GM12878 (cell line): ENCODE measurements around the gene RAD51B. TPM values are rescaled to one million over a fixed set of nuclear protein-coding genes. Genes with fewer than 3 reads are reported as not detected.

Experiments
- ATAC-seq: fragments of 200-7000 bp; cut with Tn5 transposase; 3 replicates; pipeline ENCODE4 v1.9.1; 2020; ENCODE audit warnings: mild to moderate bottlenecking, moderate library complexity
- BruUV-seq: library from RNA; stranded (reverse); fragments of 400-500 nt; replicated peaks from 2 replicates; lab custom pipeline; 2021; lab: Mats Ljungman, UMichigan
- CTCF ChIA-PET: fragments of 300-600 bp; sonication (Branson Sonifier 250); formaldehyde crosslinking; extraction: SDS; loops from one replicate; lab custom pipeline; 2021; ENCODE audit warnings: inconsistent platforms; lab: Yijun Ruan, JAX
- POLR2A ChIA-PET: fragments of 350-600 bp; formaldehyde crosslinking; extraction: SDS; loops from one replicate; lab custom pipeline; 2021; ENCODE audit warnings: inconsistent platforms; lab: Charles Lee
- RAD21 ChIA-PET: fragments of 300-600 bp; sonication (Branson Sonifier 250); formaldehyde crosslinking; loops from one replicate; lab custom pipeline; 2023; ENCODE audit warnings: antibody characterized with exemption; ENCODE audit not compliant: unreplicated experiment; lab: Charles Lee
- SMC1A ChIA-PET: fragments of 300-600 bp; sonication (Branson Sonifier 250); formaldehyde crosslinking; loops from one replicate; lab custom pipeline; 2023; ENCODE audit not compliant: unreplicated experiment, uncharacterized antibody; lab: Charles Lee
- DNase-seq: peaks from one replicate; pipeline ENCODE4 v3.0.0-alpha.2; 2011; ENCODE audit warnings: low read depth, low spot score
- FAIRE-seq: peaks from 3 replicates; lab custom pipeline; 2011; peaks lifted over from hg19 to GRCh38; lab: Jason Lieb, UNC
- H2AFZ ChIP-seq: 2 replicates; pipeline ENCODE4 v1.6.0; 2011; ENCODE audit warnings: low read depth, low read length, control low read depth; ENCODE audit not compliant: control insufficient read depth
- H3K27ac ChIP-seq: 2 replicates; pipeline ENCODE4 v1.5.1; 2011; ENCODE audit warnings: control low read depth; ENCODE audit not compliant: control insufficient read depth, insufficient read depth
- H3K27me3 ChIP-seq, 2 experiments: replicated peaks in 1 of 2; 2 replicates each; pipeline versions ENCODE4 v1.6.0 to v1.6.1; 2011; ENCODE audit warnings: low read length in 1 of 2; ENCODE audit not compliant: control insufficient read depth in 2 of 2, insufficient read depth in 2 of 2
- H3K36me3 ChIP-seq, 2 experiments: 2 replicates each; pipeline ENCODE4 v1.5.1; 2011; ENCODE audit warnings: low read length in 1 of 2; ENCODE audit not compliant: control insufficient read depth in 2 of 2, insufficient read depth in 2 of 2
- H3K4me1 ChIP-seq: 2 replicates; pipeline ENCODE4 v1.6.1; 2011; ENCODE audit warnings: mild to moderate bottlenecking, low read length, moderate library complexity, mixed read lengths; ENCODE audit not compliant: control insufficient read depth, insufficient read depth
- H3K4me2 ChIP-seq: 2 replicates; pipeline ENCODE4 v1.6.0; 2011; ENCODE audit warnings: control low read depth; ENCODE audit not compliant: control insufficient read depth, insufficient read depth
- H3K4me3 ChIP-seq: fragments of 200-600 bp; sonication (generic); 2 replicates; pipeline ENCODE4 v1.5.1; 2016
- H3K79me2 ChIP-seq: 2 replicates; pipeline ENCODE4 v1.6.0; 2011; ENCODE audit warnings: low read length; ENCODE audit not compliant: control insufficient read depth, insufficient read depth
- H3K9ac ChIP-seq: 2 replicates; pipeline ENCODE4 v1.8.0; 2011; ENCODE audit warnings: low read length, control low read depth, mixed read lengths; ENCODE audit not compliant: control insufficient read depth, insufficient read depth
- H3K9me3 ChIP-seq: replicated peaks from 3 replicates; pipeline ENCODE4 v1.5.1; 2011; ENCODE audit warnings: mild to moderate bottlenecking, low read length; ENCODE audit not compliant: control insufficient read depth, insufficient read depth
- H4K20me1 ChIP-seq: 2 replicates; pipeline ENCODE4 v1.6.0; 2011; ENCODE audit not compliant: control insufficient read depth, insufficient read depth
- BHLHE40 ChIP-seq, 2 experiments: fragments of 450-650 bp in 1 of 2; IDR thresholded peaks; 2 replicates each; pipeline ENCODE4 v1.6.1; 2011 to 2017; ENCODE audit warnings: low read depth in 2 of 2, borderline replicate concordance in 1 of 2, improper control_type of control experiment in 1 of 2, low read length in 1 of 2, mild to moderate bottlenecking in 1 of 2
- BMI1 ChIP-seq: fragments of 450-650 bp; IDR thresholded peaks from 2 replicates; pipeline ENCODE4 v1.6.1; 2016; ENCODE audit warnings: mild to moderate bottlenecking, moderate library complexity, borderline replicate concordance
- CHD1 ChIP-seq: IDR thresholded peaks from 2 replicates; pipeline ENCODE4 v1.6.1; 2012; ENCODE audit warnings: low read depth, low read length, improper control_type of control experiment
- HDAC6 ChIP-seq: fragments of 200-600 bp; sonication (generic); IDR thresholded peaks from one replicate; pipeline ENCODE4 v1.8.0; 2017; ENCODE audit warnings: antibody characterized with exemption; ENCODE audit not compliant: unreplicated experiment
- POLR2A ChIP-seq: IDR thresholded peaks from 2 replicates; pipeline ENCODE4 v1.6.1; 2011; ENCODE audit warnings: low read depth, mild to moderate bottlenecking, low read length
- RAD21 ChIP-seq: IDR thresholded peaks from 2 replicates; pipeline ENCODE4 v1.6.1; 2011; ENCODE audit warnings: mild to moderate bottlenecking, low read depth, low read length, moderate library complexity; ENCODE audit not compliant: insufficient read depth
- SIX5 ChIP-seq: IDR thresholded peaks from 2 replicates; pipeline ENCODE4 v1.6.1; 2011; ENCODE audit warnings: mild to moderate bottlenecking, low read depth, low read length, moderate library complexity; ENCODE audit not compliant: severe bottlenecking
- ZNF217 ChIP-seq: fragments of 450-650 bp; IDR thresholded peaks from 2 replicates; pipeline ENCODE4 v1.6.1; 2017; ENCODE audit warnings: antibody characterized with exemption, mild to moderate bottlenecking
- WGBS: methylation state at CpG from one replicate; pipeline ENCODE4 v1.1.6; 2016; ENCODE audit warnings: low lambda C conversion rate; ENCODE audit not compliant: insufficient replicate concordance, insufficient coverage; ENCODE audit errors: missing lambda C conversion rate; 5-methylcytosine and 5-hydroxymethylcytosine counted together
- in situ Hi-C: fragments of 300-500 bp; cut with MboI; formaldehyde crosslinking; loops from 9 replicates; pipeline ENCODE4 v1.14.3; 2018; ENCODE audit warnings: mixed read lengths
- intact Hi-C: fragments of 100-400 bp; cut with micrococcal nuclease; formaldehyde crosslinking; loops from one replicate; pipeline ENCODE4 v1.14.2; 2022; ENCODE audit not compliant: unreplicated experiment
- polyA plus RNA-seq, 11 experiments: library from polyadenylated mRNA; depleted of rRNA in 4 of 11; unstranded in 6 of 11; stranded (reverse) in 5 of 11; fragments of >200 nt; fragmentation: Nextera tagmentation in 4 of 11; fragmentation: Illumina TruSeq in 1 of 11; extraction: Ambion mirVana in 4 of 11; extraction: Trizol in 1 of 11; gene quantifications; 1 replicate in 1 of 11; 2 replicates in 10 of 11; pipeline versions ENCODE4 v1.2.1 to v1.2.3, GENCODE V29; 2011 to 2016; ENCODE audit warnings: inconsistent platforms in 2 of 11, missing spikeins in 2 of 11, low read depth in 1 of 11
- total RNA-seq, 4 experiments: library from RNA; depleted of rRNA in 3 of 4; stranded (reverse); fragments of >200 nt in 3 of 4; fragmentation: Illumina TruSeq in 1 of 4; extraction: Trizol in 1 of 4; gene quantifications; 2 replicates each; pipeline versions ENCODE4 v1.2.1 to v1.2.3, GENCODE V29; 2013 to 2021
- TF ChIP-seq, protein P1 (sequence below), 3 experiments: IDR thresholded peaks in 2 of 3; conservative IDR thresholded peaks in 1 of 3; 2 replicates each; pipeline ENCODE4 v1.5.1; 2011; ENCODE audit warnings: low read depth in 3 of 3, low read length in 3 of 3, mild to moderate bottlenecking in 3 of 3, control low read depth in 2 of 3, moderate library complexity in 2 of 3, inconsistent platforms in 1 of 3, mixed read lengths in 1 of 3; ENCODE audit not compliant: control insufficient read depth in 2 of 3, insufficient read depth in 1 of 3; ENCODE audit errors: extremely low read depth in 1 of 3
- TF ChIP-seq, protein P2 (sequence below): IDR thresholded peaks from 2 replicates; pipeline ENCODE4 v1.6.1; 2012; ENCODE audit warnings: low read depth, low read length, improper control_type of control experiment
- TF ChIP-seq, protein P3 (sequence below): fragments of 450-650 bp; IDR thresholded peaks from 2 replicates; pipeline ENCODE4 v1.6.1; 2017; ENCODE audit warnings: mild to moderate bottlenecking, moderate library complexity
- TF ChIP-seq, protein P4 (sequence below): IDR thresholded peaks from 2 replicates; pipeline ENCODE4 v1.6.1; 2011; ENCODE audit warnings: mild to moderate bottlenecking, low read depth, low read length, moderate library complexity; ENCODE audit not compliant: insufficient replicate concordance

RAD51B gene
- total and polyA plus RNA-seq, 10 of the 15 experiments (the other 5 are each of a cell fraction or from before 2014, with no cell fraction given), result 9.8 to 26.8 (median 21.3) TPM

DNA sequence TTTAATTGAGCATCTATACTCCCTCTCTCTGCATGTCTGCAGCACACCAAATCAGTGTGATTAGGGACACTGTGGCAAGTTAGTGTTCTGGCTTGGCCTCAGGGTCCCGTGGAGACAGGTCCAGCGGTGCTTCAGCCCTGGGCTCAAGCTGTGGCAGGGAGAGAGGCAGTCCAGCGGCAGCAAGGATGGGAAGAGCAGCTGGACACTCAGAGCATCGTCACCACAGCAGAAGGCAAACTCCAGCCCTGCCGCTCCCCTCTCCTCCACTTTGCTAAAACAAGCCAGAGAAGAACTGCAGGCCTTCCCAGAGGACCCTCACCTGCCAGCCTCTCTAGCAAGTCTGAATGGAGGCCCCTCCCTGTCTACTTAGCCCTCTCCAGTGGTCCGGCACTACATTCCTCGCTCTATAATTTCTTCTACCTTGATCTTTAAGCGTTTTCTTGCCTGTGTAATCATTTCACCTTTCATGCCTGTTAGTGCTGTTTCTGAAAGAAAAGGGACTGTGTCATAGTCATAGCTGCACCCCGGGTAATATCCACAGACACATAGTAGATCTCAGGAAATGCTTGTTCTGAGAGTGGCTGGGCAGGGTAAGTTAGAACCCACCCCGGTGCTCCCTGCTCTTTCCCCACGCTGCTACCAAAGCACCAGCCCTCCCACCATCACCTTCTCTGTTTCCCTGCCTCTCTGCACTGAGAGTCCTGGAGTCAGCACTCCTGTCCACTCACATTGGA, 951.1 kb downstream of the RAD51B start:
- RAD21 ChIA-PET, result no interaction called here
- H3K4me2 ChIP-seq, result no peak overlapping the region
- H3K79me2 ChIP-seq, result no peaks in the 10 kb centered on the region
- in situ Hi-C loops, result no loop called here
- SMC1A ChIA-PET, result no interaction called here
- 37% methylated on average over 11 of the region's 11 CpGs for whole genome bisulfite sequencing
- POLR2A ChIA-PET, result no interaction called here
- FAIRE-seq (no peak), DNase-seq (no peak), ATAC-seq (no peak)
- no peaks in the 10 kb centered on the region for H3K4me1 ChIP-seq
- H3K9ac ChIP-seq, result no peak overlapping the region
- no peaks in the 10 kb centered on the region for H3K27me3 ChIP-seq
- no peak overlapping the region for H3K27ac ChIP-seq
- H2AFZ ChIP-seq, result no peak overlapping the region
- no peak overlapping the region for H3K4me3 ChIP-seq
- no TSS peak for BruUV-seq
- H3K36me3 ChIP-seq, result no peaks in the 10 kb centered on the region
- H3K9me3 ChIP-seq, result peaks cover 2% of the 10 kb centered on the region; the same call in 1 of the 3 replicates
- intact Hi-C loops, result no loop called here
- H4K20me1 ChIP-seq, result no peaks in the 10 kb centered on the region
- CTCF ChIA-PET, result no interaction called here
- TF ChIP-seq, protein P1, sequence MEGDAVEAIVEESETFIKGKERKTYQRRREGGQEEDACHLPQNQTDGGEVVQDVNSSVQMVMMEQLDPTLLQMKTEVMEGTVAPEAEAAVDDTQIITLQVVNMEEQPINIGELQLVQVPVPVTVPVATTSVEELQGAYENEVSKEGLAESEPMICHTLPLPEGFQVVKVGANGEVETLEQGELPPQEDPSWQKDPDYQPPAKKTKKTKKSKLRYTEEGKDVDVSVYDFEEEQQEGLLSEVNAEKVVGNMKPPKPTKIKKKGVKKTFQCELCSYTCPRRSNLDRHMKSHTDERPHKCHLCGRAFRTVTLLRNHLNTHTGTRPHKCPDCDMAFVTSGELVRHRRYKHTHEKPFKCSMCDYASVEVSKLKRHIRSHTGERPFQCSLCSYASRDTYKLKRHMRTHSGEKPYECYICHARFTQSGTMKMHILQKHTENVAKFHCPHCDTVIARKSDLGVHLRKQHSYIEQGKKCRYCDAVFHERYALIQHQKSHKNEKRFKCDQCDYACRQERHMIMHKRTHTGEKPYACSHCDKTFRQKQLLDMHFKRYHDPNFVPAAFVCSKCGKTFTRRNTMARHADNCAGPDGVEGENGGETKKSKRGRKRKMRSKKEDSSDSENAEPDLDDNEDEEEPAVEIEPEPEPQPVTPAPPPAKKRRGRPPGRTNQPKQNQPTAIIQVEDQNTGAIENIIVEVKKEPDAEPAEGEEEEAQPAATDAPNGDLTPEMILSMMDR (IDR thresholded peaks at IDR 0.05 in 2 of 3, conservative IDR thresholded peaks at IDR 0.05 in 1 of 3; ENCODE audit: control insufficient read depth in 2 of 3, extremely low read depth in 1 of 3, insufficient read depth in 1 of 3, low read depth in 3 of 3, low read length in 3 of 3), result no peak
- TF ChIP-seq, protein P2, sequence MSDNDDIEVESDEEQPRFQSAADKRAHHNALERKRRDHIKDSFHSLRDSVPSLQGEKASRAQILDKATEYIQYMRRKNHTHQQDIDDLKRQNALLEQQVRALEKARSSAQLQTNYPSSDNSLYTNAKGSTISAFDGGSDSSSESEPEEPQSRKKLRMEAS, result no peak
- TF ChIP-seq SIX5, result no peak
- no peak for TF ChIP-seq BMI1
- TF ChIP-seq ZNF217, result no peak
- TF ChIP-seq, protein P3, sequence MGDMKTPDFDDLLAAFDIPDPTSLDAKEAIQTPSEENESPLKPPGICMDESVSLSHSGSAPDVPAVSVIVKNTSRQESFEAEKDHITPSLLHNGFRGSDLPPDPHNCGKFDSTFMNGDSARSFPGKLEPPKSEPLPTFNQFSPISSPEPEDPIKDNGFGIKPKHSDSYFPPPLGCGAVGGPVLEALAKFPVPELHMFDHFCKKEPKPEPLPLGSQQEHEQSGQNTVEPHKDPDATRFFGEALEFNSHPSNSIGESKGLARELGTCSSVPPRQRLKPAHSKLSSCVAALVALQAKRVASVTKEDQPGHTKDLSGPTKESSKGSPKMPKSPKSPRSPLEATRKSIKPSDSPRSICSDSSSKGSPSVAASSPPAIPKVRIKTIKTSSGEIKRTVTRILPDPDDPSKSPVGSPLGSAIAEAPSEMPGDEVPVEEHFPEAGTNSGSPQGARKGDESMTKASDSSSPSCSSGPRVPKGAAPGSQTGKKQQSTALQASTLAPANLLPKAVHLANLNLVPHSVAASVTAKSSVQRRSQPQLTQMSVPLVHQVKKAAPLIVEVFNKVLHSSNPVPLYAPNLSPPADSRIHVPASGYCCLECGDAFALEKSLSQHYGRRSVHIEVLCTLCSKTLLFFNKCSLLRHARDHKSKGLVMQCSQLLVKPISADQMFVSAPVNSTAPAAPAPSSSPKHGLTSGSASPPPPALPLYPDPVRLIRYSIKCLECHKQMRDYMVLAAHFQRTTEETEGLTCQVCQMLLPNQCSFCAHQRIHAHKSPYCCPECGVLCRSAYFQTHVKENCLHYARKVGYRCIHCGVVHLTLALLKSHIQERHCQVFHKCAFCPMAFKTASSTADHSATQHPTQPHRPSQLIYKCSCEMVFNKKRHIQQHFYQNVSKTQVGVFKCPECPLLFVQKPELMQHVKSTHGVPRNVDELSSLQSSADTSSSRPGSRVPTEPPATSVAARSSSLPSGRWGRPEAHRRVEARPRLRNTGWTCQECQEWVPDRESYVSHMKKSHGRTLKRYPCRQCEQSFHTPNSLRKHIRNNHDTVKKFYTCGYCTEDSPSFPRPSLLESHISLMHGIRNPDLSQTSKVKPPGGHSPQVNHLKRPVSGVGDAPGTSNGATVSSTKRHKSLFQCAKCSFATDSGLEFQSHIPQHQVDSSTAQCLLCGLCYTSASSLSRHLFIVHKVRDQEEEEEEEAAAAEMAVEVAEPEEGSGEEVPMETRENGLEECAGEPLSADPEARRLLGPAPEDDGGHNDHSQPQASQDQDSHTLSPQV, result no peak
- TF ChIP-seq, protein P4, sequence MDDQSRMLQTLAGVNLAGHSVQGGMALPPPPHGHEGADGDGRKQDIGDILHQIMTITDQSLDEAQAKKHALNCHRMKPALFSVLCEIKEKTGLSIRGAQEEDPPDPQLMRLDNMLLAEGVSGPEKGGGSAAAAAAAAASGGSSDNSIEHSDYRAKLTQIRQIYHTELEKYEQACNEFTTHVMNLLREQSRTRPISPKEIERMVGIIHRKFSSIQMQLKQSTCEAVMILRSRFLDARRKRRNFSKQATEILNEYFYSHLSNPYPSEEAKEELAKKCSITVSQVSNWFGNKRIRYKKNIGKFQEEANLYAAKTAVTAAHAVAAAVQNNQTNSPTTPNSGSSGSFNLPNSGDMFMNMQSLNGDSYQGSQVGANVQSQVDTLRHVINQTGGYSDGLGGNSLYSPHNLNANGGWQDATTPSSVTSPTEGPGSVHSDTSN, result no peak
- TF ChIP-seq HDAC6, result no peak
- TF ChIP-seq CHD1, result no peak
- no peak for TF ChIP-seq POLR2A
- no peak for TF ChIP-seq BHLHE40 (IDR thresholded peaks at IDR 0.05; ENCODE audit: borderline replicate concordance in 1 of 2, low read depth in 2 of 2, low read length in 1 of 2)
- TF ChIP-seq RAD21, result no peak
